ENCODE results near the gene CTNNA3. TPM values are rescaled to one million over a fixed set of nuclear protein-coding genes. Genes with fewer than 3 reads are reported as not detected.

CTNNA3 gene
- total RNA-seq, 4 donors from 2014 or later, result 0.47 to 3.3 (median 0.80) TPM; not detected in 1

GRCh38 chr10:67302701-67303100 lies 393.3 kb downstream of the CTNNA3 start:
- H3K4me1 ChIP-seq, result no peaks in the 10 kb centered on the region
- no peak for DNase-seq
- no peaks in the 10 kb centered on the region for H3K9me3 ChIP-seq
- TF ChIP-seq, protein P1, sequence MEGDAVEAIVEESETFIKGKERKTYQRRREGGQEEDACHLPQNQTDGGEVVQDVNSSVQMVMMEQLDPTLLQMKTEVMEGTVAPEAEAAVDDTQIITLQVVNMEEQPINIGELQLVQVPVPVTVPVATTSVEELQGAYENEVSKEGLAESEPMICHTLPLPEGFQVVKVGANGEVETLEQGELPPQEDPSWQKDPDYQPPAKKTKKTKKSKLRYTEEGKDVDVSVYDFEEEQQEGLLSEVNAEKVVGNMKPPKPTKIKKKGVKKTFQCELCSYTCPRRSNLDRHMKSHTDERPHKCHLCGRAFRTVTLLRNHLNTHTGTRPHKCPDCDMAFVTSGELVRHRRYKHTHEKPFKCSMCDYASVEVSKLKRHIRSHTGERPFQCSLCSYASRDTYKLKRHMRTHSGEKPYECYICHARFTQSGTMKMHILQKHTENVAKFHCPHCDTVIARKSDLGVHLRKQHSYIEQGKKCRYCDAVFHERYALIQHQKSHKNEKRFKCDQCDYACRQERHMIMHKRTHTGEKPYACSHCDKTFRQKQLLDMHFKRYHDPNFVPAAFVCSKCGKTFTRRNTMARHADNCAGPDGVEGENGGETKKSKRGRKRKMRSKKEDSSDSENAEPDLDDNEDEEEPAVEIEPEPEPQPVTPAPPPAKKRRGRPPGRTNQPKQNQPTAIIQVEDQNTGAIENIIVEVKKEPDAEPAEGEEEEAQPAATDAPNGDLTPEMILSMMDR (IDR thresholded peaks at IDR 0.05), result no peak
- TF ChIP-seq POLR2A (IDR thresholded peaks at IDR 0.05), result no peak
- no peaks in the 10 kb centered on the region for H3K27me3 ChIP-seq
- H3K36me3 ChIP-seq, result no peaks in the 10 kb centered on the region
- H3K27ac ChIP-seq, result no peak overlapping the region
- no peak overlapping the region for H3K4me3 ChIP-seq

DNA sequence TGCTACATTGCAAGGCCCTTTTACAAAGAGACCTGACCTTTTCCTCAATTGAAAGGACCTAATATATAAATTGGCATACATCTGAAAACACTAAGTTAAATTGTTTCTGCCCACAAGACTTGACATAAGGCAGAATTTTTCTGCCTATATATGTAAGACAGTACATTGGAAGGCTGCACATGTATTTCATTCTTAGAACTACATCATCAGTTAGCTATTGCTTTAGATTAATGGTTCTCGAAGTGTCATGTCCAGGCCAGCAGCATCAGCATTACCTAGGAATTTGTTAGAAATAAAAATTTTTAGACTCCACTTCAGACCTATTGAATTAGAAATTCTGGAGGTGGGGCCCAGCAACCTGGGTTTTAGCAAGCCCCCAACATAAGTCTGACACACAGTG lies 396.2 kb downstream of the CTNNA3 start:
- TF ChIP-seq, protein P1 (IDR thresholded peaks at IDR 0.05), result no peak
- no peak for TF ChIP-seq POLR2A (IDR thresholded peaks at IDR 0.05)
- DNase-seq, result no peak
- Histone ChIP-seq H3K4me1 (no peaks in the 10 kb centered on the region), H3K27ac (no peak overlapping the region), H3K36me3 (no peaks in the 10 kb centered on the region), H3K4me3 (no peak overlapping the region), H3K27me3 (no peaks in the 10 kb centered on the region), H3K9me3 (no peaks in the 10 kb centered on the region)

GRCh38 chr10:67297637-67298181 lies 398.3 kb downstream of the CTNNA3 start:
- TF ChIP-seq POLR2A (IDR thresholded peaks at IDR 0.05), result no peak
- TF ChIP-seq, protein P1 (IDR thresholded peaks at IDR 0.05), result no peak
- H3K4me1 ChIP-seq, result no peaks in the 10 kb centered on the region
- no peak overlapping the region for H3K27ac ChIP-seq
- no peak for DNase-seq
- H3K4me3 ChIP-seq, result no peak overlapping the region
- H3K36me3 ChIP-seq, result no peaks in the 10 kb centered on the region
- no peaks in the 10 kb centered on the region for H3K27me3 ChIP-seq
- H3K9me3 ChIP-seq, result no peaks in the 10 kb centered on the region

GRCh38 chr10:67296926-67297325 lies 399.1 kb downstream of the CTNNA3 start:
- Histone ChIP-seq H3K4me1 (no peaks in the 10 kb centered on the region), H3K27ac (no peak overlapping the region), H3K36me3 (no peaks in the 10 kb centered on the region), H3K9me3 (no peaks in the 10 kb centered on the region), H3K4me3 (no peak overlapping the region), H3K27me3 (no peaks in the 10 kb centered on the region)
- TF ChIP-seq, protein P1 (IDR thresholded peaks at IDR 0.05), result no peak
- DNase-seq, result no peak

DNA sequence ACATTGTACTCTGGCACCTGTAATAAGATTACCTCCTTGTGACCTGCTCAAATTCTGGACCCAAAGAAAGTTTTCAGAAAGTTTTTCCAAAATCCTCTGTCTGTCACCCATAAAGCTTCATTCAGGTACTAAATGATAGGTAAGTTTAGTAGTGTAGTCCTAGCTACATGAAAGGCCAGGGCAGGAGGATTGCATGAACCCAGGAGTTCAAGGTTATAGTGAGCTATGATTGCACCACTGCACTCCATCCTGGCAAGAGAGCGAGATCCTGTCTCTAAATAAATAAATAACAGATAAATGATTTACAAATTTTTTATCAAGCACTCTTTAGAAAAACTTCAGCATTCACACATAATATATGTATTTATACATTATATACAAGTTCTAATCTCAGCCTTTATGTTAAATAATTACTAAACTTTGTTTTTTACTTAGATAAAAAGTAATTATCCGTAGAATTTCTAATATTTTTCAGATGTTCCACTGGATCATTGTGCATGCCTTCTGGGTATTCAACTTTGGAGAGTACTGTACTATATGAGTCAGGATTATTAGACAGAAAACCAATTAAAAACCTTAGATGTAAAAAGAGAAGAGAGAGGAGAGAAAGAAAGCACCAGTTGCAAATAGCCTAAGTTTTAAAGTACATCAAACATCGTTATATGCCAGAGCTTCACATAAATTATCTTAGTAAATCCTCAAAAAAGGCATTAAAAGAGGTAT lies 407.1 kb downstream of the CTNNA3 start:
- no peaks in the 10 kb centered on the region for H3K36me3 ChIP-seq
- DNase-seq, result no peak
- H3K4me1 ChIP-seq, result no peaks in the 10 kb centered on the region
- H3K9me3 ChIP-seq, result no peaks in the 10 kb centered on the region
- H3K27ac ChIP-seq, result no peak overlapping the region
- no peaks in the 10 kb centered on the region for H3K27me3 ChIP-seq
- H3K4me3 ChIP-seq, result no peak overlapping the region
- TF ChIP-seq POLR2A (IDR thresholded peaks at IDR 0.05), result no peak
- TF ChIP-seq, protein P1 (IDR thresholded peaks at IDR 0.05), result no peak
